Hippocampal formation (tissue), 2 donors: Measurements from ENCODE around the gene ADAMTS12.

Source experiments
- DNase-seq, 2 donors: peaks; one replicate each; lab custom pipeline; 2025; lab: John Stamatoyannopoulos, UW

The ADAMTS12 gene

DNA sequence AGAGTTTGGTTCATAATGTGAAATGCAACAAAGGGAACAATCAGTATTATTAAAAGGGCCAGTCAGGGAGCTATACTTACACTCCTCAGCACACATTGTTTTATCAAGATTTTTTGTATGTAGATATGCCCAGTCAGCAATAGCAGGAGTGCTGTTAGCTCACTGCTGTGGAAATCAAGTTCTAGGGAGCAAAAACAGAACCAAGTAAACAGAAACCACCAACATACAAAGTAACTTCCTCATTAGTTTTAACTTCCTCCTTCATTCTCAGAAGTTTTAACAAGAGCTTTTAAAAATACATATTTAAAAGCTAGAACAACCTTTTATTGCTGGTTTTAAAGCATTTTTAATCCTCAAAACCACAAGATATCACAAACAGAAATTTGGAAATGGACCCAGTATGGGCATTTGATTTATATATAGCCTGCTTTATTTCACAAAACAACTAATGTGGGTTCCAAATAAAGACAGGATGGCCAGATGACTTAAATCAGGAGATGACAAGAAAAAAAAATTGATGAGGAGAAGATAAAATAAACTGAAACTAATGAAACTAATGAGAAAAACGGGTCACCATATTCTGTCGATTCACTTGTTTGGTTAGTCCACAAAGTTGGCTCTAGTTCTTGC, 178.5 kb downstream of the ADAMTS12 start:
- DNase-seq = peak in 1 of 2 donors; percentile 8

DNA sequence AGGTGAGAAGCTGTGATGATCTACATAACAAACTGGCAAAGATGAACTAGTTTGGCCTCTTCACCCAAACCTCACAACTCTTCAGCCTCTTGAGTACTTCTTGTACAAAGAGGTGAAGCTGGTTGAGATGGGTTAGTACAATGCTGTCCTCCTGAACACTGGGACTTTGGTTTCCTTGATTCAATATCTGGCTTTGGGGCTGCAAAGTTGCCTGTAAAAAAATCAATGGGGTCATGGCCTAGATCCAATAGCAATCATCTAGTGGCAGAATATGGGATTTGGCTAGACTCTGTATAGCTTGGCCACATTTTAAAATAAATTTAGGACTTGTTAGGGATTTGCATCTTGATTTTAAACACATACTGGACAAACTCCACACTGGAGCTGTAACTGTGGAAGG, 179.1 kb downstream of the ADAMTS12 start:
- no peak for DNase-seq

DNA sequence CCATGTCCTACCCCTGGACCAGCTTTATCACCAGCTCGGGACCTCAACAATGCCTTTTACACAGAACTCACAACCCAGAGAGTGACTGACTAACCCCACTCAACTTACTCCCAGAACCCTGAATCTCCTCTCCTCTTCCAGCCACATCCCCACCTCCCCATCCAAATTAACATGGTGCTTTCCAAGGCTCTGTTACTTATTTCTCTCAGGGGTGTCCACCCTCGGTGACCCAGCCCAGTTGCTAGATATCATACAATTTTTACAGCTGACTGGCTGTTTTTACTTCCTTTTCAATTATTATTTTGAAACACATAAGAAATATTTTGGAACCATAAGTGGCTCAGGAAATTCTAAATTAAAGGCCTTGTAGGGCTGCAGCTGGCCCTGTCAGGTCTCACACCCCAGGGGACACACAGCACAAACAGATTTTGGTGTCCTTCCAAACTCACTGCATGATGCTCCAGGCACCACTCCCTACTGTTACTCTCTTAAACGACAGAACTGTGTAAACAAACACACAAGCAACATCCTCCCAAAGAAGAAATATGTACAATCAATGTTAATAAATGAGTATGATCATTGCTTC, 180.6 kb downstream of the ADAMTS12 start:
- DNase-seq = no peak

DNA sequence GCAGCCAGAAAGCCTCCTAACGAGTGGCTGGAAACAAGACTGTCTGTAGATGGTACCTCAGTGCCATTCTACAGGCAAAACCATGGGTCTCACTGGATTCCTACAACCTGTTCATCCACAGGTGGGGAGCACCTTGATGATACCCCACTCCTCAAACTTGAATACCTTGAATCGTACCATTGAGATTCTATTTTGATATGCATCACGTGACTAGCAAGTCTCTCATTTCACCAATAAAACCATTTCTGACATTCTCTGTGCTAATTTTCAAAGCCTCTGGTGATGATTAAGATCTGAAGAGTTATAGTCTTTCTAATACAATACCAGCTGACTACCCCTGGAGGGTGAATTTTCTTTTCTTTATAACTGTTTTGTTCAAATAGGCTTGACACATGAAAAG, 188.9 kb downstream of the ADAMTS12 start:
- DNase-seq = no peak

DNA sequence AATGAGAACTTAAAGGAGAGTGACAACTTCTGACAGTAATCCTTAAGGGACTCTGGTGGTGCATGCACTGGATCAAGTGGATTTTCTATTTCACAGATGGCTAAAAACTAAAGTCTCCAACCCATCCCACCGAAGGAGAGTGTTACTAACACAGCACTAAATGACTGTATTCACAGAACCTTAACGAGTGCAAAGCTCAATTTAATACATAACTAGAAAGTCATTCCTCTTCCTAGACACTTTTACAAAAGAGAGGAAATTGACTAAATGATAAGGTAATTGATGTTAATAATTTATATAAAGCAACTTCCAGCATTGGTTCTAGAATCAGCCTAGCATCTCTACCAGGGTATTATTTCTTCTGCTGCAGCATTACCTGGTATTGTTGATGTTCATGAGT, 189.8 kb downstream of the ADAMTS12 start:
- no peak for DNase-seq

DNA sequence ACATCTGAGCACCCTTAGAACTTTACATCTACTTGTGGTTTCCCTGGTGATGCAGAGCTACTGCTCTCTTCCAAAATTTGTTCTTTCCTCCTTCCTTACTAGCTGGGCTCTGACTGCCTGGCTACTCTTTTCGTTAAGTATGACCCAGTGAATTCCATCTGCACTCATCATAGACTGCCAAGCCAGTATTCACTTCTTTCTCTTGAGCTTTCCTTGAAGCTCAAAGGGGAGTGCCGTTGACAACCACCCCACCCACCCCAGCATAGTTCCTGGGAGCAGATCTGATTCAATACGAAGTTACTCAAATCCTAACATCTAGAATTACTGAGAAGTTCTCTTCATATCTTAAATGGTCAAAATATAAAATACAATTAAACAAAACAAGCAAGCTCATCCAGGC, 190.5 kb downstream of the ADAMTS12 start:
- DNase-seq = no peak

DNA sequence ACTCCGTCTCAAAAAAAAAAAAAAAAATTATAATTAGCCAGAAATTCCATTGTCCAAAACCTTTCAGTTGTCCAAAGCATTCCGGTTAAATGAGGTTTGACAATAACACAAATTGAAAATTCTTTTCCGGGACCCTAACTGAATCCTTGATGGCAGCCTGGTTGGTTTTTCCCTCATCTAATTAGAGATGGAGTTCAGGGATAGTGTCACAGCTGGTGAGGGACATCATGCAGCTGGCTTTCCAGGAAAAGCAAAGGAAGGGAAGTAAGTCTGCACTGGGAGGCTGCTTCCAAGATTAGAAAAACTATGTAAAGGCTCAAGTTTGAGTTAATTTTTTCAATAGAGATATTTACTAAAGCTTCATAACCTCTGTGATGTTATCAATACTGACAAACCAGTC, 195.4 kb downstream of the ADAMTS12 start:
- no peak for DNase-seq

DNA sequence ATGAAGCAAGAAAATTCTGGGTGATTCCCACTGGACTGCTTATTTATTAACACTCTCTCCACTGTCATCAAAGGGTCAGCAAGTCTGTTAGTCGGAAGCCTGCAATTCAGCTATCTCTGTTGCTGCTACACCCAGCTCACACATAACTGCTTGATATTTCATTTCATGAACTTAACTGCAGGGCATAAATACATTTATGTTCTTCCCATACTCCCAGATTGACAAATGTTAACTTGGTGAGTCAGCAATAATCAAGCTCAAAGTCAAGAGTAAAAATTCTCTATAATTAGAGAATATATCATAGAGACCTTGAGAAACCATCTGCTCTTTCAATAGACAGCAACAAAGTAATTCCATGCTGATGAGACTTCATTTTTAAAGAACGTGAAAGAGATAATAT, 198.8 kb downstream of the ADAMTS12 start:
- no peak for DNase-seq

DNA sequence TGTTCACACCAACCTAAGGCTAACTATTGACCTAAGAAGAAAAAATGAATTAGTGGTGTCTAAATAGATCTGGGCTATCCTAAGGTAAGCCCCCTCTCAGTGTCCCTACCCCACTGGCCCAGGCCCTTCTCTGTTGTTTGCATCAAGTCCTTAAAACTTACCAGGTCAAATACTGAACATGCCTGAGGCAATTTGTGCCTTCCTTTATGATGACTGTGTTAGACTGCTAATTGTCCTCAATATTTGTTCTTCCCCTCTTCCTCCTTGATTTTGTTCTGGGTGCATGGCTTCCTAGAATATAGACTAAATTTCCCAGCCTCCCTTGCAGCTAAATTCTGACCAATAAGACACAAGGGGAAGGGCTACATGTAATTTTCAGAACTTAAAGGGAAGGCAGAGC, 199.9 kb downstream of the ADAMTS12 start:
- DNase-seq = no peak

DNA sequence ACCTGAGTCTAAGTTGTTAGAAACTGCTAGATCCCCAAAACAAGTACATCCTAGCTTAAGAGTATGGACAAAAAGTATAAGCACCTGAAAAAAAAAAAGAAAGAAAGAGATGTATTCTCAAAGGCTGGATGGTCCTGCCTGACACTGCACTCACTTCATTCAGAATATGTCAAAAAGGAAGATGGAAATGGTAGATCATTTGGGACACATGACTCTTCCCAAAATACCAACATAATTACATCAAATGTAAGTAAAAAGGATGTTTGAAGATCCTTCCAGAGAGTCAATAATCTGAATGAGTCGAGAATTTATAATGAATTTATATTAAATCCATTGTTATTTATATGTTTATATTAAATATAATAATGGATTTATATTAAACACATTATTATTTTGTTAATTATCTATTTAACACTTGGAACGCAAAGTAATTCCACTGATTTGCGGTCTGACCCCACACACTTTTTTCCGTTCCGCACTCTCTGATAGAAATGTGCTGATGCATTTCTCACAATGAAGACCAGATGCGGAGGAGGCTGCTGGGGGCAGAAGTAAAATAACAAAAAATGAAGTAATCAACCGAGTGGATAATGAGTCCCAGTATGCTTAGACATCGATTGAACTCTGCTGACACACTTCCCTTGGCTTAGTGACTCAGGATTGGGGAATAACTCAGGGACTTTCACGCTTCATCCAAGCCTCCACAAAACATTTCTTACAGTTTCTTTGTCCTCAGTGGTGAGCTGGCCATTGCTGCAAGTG, 201.2 kb downstream of the ADAMTS12 start:
- DNase-seq = no peak

DNA sequence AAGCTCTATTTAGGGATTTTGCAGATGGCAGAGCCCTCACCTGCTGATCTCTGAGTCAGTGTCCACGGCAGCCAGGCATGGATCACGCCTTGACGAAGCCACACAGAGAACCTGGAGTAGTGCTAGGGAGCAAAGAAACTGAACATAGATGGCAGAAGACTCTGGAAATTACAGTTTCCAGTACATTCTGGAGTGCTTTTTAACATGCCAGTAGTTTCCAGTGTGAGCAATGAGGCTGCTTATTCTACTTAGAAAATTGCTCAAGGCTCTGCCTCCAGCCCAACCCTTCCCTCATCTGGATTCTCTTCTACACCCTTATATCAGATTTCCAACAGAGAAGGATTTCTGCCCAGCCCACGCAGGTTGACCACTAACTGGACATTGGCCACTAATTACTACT, 203.3 kb downstream of the ADAMTS12 start:
- no peak for DNase-seq

DNA sequence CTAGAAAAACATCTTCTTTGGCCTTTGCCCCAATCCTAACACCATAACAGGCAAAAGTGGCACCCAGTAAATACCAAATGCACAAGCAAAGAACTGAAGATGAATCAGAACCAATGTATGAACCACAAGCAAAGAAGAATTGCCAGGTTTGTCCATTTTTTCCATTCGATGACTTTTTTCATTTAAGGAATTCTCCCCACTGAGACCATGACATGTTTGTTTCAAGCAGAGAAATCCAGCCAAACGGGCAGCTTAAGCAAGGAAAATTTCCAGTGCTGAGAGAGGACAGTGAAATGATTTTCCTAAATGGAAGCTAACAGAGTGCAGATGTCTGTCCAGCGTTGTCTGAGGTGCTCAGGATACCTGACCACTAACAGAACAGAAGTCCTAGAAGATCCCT, 203.7 kb downstream of the ADAMTS12 start:
- no peak for DNase-seq

DNA sequence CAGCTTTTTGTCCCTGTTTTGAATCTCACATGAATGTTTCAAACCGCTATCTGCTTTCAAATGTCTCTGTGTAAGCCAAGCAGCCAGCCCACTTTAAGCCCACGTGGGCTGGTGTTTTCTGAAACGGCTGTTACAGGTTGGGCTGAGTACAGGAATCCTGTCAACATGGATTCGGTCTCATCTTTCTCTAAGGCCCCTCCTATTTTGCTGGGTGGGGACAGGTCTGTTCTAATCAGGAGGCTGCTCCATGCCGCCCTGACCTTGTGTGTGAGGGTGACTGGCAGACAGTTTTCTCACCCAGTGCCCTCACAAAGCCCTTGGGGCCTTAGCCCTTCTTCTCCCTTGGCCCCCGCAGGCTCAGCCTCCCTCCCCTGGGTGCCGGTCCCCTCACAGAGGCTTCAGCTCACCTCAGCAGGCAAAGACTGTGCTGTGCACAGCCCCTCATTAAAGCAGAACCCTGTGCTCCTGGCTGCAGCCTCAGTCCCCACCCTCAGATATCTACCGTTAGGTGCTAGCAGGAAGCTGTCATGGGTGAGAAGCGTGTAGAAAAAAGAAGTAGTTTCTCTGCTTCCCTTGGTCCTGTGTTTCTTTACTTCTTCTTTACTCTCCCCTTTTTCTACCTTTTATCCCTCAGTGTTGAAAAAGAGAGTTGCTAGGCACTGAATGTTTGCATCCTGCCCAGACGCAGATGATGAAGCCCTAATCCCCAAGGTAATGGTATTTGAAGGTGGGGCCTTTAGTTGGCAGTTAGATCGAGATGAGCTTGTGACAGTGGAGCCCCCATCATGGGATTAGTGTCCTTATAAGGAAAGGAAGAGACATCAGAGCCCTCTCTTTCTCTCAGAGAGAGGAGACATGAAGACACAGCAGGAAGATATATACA, 205.7 kb downstream of the ADAMTS12 start:
- DNase-seq = no peak

DNA sequence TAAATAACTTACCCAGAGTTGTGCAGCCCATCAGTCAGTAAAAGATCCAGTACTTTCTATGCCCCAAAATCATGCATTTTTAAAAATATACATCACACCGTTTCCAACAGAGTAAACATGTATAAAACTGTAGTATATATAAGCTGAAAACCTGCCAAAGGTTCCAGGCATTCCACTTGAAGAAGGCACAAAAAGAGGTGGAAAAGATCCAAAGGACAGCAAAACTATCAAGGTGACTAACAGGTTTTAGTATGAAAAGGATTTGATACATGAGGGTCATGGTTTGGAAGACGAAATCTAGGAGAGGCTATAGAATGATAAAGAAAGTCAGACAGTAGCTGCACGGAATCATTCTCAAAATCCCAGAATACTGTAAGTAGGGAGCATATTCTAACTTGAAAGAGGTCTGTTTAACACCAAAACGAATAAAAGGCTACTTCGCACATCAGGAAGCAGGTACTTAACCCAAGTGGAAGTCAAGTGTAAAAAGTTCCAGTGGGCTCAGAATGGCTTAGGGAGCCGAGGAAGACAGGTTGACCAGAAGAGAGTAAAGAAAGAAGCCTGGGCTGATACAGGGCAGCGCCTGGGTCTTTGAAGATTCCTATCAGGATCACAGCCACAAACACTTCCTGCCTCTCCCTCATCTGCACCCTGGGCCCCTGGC, 207.2 kb downstream of the ADAMTS12 start:
- no peak for DNase-seq

DNA sequence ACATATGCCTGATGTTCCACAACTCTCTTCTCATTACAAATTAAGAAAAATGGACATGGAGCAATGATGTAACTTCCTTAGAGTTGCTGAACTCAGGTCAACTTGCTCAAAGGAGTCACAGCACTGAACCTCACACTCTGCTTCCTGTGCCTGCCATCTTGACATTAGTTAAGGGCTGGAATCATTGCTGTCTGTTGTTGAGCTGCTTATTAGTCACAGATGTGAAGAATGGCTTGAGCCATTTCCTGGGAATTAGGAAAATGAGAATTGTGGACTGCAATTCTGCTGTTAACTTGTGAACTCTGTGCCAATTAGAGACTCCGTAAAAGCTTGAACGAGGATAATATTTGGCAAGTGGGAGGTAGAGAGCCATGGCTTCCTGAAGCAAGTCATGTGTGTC, 212.0 kb downstream of the ADAMTS12 start:
- no peak for DNase-seq

DNA sequence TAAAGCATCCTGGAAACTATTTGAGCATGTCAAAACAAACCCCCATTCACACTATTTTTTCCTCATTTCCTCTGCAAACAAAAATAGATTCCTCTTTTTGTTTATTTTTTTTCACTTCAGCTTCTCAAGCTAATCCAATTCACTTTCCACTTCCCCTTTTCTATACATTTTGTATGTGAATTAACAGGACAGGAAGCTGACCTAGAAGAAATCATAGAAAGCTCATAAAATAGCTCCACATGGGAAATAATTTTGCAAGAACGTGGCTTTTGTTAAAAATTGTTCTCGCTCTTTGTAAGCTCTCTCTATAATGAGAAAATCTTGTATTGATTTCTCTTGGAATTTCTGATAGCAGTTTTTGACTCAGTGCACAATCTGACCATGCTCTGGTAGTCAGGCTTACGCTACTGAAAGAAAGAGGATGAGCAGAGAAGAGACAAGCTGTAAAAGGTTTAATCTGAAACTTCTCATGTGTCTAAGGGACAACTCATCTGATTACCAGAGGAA, 215.8 kb downstream of the ADAMTS12 start:
- no peak for DNase-seq

DNA sequence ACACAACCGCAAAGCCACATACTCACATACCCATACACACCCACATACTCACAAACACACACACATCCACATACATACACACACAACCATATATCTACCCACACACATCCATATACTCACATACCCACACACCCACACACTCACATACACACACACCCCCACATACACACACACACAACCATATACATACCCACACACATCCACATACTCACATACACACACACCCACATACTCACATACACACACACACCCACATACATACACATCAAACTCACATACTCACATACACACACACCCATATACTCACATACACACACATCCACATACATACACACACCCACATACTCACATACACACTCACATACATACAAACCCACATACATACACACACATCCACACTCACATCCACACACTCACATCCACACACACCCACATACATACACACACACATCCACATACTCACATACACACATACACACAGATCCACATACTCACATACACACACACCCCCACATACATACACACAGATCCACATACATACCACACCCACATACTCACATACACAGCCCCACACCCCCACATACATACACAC, 220.0 kb downstream of the ADAMTS12 start:
- no peak for DNase-seq

DNA sequence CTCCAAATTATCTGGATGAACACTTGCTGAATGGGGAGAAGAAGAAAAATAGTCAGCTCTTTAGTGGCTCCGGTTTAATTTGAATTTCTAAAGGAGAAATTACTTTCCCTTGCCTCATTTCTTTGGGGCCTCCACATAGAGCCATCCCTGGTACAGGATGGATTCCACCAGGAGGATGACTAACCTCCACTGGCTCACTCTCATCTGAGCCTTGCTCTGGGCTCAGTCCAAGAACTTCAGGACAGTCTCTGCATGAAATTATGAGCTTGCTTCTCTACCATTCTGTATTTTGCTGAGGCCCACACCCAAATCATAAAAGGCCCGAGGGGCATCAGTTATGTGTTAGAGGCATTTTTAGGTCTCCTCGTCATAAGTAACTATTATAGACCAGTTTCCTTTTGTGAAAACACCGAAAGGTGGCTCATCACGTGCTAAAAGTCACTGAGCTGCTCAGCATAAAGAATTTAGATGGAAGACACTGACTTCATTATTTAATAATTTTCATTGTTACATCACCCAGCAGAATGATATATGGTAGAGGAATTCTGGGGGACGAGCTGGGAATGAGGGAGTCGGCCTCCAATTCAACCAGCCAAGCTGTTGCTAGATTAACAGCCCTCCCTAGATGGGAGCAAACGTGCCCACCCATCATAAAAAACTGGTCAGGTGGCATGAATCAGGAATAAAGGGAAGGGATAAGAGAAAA, 228.9 kb downstream of the ADAMTS12 start:
- no peak for DNase-seq

DNA sequence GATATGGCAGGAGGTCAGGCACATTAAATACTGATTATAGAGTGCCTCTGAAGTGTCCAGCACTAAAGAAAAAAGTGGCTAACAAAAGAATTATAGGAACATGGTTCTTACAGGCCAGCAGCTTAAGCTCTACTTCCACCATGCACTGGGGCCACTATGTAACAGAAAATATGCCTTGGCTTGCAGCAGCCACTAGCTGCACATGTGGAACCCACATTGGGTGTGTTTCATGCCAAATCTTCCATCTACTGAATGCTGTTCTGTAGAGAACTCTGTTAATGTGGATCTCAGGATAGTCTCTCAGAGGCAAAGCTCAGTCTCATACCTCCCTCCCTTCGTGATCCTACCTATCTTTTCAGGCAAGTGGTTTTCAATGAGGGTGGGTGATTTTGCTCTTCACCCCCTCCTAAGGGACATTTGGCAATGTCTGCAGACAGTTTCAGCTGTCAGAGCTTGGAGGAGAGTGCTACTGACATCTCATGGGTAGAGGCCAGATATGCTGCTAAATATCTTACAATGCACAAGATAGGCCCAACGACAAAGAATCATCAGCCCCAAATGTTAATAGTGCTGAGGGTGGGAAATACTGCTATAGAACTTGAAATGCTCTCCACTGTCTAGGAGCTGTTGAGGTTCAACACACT, 232.1 kb downstream of the ADAMTS12 start:
- no peak for DNase-seq

DNA sequence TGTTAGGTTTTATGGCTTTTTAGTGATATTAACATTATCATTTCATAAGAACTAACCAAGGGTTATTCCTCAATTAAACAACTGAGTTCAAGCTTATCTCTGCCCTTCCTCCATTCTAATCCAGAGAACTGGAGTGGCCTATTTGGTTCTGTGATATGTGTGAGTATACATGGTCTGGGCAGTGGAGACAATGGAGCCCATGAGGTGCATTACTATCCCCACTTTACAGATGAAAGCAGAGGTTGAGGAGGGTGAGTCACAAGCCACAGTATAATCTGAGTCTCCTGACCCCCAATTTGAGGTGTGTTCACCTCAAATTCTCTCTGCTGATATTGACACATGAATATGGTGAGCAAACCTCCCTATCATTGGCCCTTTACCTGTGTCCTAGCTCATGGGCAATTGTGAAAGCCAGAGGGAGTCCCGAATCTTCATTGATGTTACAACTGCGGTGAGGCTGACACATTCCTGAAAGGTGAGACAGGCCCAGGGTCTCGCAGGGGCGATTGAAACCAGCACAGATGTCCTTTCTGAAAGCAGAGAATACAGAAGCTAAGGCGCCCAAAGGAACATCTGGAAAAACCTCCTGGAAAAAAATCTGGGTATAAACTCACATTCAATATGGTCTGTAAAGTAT, 233.9 kb downstream of the ADAMTS12 start:
- no peak for DNase-seq
